ENCODE results near the gene SPRTN. TPM values are rescaled to one million over a fixed set of nuclear protein-coding genes. Genes with fewer than 3 reads are reported as not detected.

SPRTN gene
- polyA plus RNA-seq, 4 donors: 10.9 to 16.4 (median 13.9) TPM

- DNase-seq (ENCODE audit: low read depth in 4 of 4, low spot score in 3 of 4): no peak
These were observed 66.2 kb downstream of the SPRTN start for GRCh38 chr1:231404318-231404717.

Other genes with a start within 250 kb of the SPRTN start
- under 1 TPM; 0.06 to 0.22 (median 0.10) TPM for gene TRIM67, start 176.2 kb upstream of the SPRTN start, polyA plus RNA-seq (ENCODE audit: insufficient read length in 4 of 4)
- gene GNPAT, start 97.1 kb upstream of the SPRTN start, polyA plus RNA-seq (ENCODE audit: insufficient read length in 4 of 4): 10 to 100 TPM; 61.4 to 70.8 (median 63.7) TPM
- gene EXOC8, start 441 bp upstream of the SPRTN start, polyA plus RNA-seq (ENCODE audit: insufficient read length in 4 of 4): 10 to 100 TPM; 10.1 to 13.1 (median 12.0) TPM
- 10 to 100 TPM; 40.1 to 48.1 (median 44.0) TPM for gene EGLN1, start 84.0 kb downstream of the SPRTN start, polyA plus RNA-seq (ENCODE audit: insufficient read length in 4 of 4)
- gene TSNAX, start 190.4 kb downstream of the SPRTN start, polyA plus RNA-seq (ENCODE audit: insufficient read length in 4 of 4): 10 to 100 TPM; 52.4 to 63.4 (median 60.9) TPM

All from right renal pelvis (tissue), 4 donors.